Muscle of arm (tissue), 12 donors: Measurements from ENCODE around the gene MCOLN1. TPM values are rescaled to one million over a fixed set of nuclear protein-coding genes. Genes with fewer than 3 reads are reported as not detected.
"Not testable (repeated sequence)": the region's sequence is repeated elsewhere in the genome, so short reads cannot be mapped to it uniquely, and the experiment has no call there.

Experiments
- DNase-seq: peaks from one replicate; pipeline ENCODE4 v3.0.0-alpha.2; 2013
- polyA plus RNA-seq, 12 donors: library from polyadenylated mRNA; unstranded; fragments of 120-200 nt; gene quantifications; one replicate each; pipeline ENCODE4 v1.2.1, GENCODE V29; 2013; ENCODE audit not compliant: insufficient read length in 12 of 12

The MCOLN1 gene
- polyA plus RNA-seq, 12 donors, result 9.7 to 16.7 (median 10.8) TPM; not detected in 1

DNA sequence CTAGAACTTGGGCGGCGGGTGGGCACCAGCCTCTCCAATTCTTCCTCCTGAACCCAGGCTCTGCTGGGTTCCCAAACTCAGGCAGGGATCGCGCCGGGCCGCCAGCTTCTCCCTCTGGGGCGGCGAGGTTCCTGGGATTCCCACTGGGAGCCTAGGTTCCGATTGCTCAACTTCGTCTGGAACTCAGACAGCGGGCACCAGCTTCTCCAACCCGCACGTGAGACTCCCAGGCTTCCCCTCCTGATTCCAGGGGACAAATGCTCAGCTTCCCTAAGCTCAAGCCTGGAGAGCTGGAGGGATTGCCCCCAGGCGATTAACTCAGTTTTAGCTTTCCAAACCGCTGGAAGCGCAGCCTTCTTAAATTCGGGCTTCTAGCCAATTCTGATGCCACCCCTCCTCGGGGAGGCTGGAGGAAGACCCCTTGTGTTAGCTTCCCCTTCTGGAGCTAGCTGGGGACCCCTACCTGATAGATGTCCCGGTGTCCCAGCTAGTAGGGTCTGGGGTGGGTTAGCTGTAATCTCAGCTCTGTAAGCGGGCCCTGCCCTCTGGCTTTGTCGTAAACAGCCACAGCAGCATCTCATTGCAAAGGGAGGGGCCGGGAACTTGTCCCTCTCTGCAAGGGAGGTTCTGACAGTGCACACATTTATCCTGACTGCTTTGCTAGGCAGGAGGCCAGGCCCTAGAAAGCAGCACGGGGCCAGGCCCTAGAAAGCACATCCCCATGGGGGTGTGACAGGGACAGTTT lies 671 bp downstream of the MCOLN1 start:
- DNase-seq, result no peak

DNA sequence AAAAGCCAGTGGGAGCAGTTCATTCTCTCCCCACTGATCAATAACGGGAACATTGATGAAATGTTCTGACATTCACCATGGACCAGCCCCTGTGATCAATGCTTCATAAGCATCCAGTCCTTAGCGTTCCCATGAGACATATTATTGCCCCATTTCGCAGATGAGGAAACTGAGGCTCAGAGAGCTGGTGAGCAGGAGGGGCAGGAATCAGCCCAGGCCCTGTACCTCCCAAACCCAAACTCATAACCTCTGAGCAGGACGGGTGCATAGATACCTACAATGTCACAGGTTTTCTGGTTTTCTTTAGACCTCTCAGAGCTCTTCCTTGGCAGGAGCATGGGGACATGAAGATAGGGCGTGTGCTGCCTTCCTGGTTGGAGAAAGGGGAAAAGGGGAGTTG lies 2.1 kb downstream of the MCOLN1 start:
- no peak for DNase-seq

- DNase-seq, result no peak
Observed at GRCh38 chr19:7524992-7525739, 2.7 kb downstream of the MCOLN1 start.

GRCh38 chr19:7526059-7526929 lies 3.9 kb downstream of the MCOLN1 start:
- no peak for DNase-seq

- no peak for DNase-seq
Observed at GRCh38 chr19:7527516-7528191, 5.2 kb downstream of the MCOLN1 start.

- DNase-seq, result no peak
Observed at GRCh38 chr19:7528192-7528519, 5.7 kb downstream of the MCOLN1 start.

DNA sequence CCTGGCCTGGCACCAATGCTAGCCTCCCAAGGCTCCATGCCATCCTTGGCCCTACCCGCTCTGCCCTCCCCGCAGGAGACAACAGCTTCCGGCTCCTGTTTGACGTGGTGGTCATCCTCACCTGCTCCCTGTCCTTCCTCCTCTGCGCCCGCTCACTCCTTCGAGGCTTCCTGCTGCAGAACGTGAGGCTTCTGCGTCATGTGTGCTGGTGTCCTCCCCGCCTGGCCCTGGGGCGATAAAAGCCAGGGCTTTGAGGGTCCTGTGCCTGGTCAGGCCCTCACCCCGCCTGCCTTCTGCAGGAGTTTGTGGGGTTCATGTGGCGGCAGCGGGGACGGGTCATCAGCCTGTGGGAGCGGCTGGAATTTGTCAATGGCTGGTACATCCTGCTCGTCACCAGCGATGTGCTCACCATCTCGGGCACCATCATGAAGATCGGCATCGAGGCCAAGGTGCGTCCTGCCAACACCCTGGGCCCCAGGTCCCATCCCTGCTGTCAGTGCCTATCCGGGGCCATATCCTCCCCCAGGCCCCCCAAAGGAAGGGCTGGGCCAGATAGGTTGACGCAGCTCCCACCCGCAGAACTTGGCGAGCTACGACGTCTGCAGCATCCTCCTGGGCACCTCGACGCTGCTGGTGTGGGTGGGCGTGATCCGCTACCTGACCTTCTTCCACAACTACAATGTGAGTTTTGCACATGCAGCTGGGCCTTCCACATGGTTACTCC lies 6.3 kb downstream of the MCOLN1 start:
- no peak for DNase-seq

DNA sequence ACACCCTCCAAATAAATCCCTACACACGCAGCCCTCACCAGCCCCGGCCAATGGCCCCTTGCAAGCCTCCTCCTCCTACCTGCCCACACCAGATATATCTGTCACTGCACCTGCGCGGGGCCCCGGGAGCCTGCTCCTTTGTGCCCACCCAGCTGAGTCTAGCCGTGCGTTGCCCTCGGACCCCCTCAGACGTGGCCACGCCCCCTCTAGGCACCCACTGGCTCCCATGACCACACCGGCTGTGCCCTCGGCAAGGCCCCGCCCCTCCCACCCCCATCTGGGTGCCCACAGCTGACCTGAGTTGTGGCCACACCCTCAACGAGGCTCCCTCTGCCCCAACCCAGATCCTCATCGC lies 6.8 kb downstream of the MCOLN1 start:
- DNase-seq, result no peak

DNA sequence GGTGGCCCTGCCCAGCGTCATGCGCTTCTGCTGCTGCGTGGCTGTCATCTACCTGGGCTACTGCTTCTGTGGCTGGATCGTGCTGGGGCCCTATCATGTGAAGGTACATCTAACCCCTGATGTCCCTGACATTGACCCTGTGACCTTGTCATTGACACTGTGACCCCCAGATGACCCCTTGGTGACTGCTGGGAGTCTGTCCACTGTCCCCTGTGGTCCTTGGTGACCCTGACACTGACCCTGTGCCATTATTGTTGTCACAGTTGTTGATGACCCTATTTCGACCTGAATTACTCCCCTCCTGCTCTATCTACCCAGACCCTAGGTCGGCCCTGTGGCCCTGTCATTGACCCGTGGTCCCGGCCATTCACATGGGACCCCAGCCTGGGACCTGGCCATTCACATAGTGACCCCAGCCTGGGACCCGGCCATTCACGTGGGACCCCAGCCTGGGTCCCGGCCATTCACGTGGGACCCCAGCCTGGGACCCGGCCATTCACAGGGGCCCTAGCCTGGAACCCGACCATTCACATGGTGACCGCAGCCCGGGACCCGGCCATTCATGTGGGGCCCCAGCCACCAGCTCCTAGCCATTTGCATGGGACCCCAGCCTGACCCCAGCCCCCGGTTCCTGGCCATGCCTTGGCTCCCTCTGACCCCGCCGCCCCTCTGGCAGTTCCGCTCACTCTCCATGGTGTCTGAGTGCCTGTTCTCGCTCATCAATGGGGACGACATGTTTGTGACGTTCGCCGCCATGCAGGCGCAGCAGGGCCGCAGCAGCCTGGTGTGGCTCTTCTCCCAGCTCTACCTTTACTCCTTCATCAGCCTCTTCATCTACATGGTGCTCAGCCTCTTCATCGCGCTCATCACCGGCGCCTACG lies 7.4 kb downstream of the MCOLN1 start:
- DNase-seq, result no peak

DNA sequence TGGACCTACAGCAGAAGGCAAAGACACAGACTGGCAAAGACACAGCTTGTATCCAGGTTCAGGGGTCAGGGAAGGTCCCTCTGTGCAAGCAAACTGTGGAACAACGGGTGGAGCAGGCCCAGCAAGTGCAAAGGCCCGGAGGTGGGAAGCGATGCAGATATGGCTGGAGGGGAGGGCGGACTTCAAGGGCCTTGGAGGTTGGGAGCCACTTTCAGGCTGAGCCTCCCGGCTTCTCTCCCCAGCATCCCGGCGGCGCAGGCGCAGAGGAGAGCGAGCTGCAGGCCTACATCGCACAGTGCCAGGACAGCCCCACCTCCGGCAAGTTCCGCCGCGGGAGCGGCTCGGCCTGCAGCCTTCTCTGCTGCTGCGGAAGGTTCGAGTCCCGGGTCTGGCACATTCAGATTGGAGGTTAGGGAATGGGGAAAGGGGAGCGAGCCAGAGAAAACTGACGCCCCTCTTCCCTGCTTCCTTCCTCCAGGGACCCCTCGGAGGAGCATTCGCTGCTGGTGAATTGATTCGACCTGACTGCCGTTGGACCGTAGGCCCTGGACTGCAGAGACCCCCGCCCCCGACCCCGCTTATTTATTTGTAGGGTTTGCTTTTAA lies 11.0 kb downstream of the MCOLN1 start:
- peak; percentile 63 for DNase-seq

GRCh38 chr19:7533925-7534480 lies 11.6 kb downstream of the MCOLN1 start:
- peak; percentile 95 for DNase-seq

DNA sequence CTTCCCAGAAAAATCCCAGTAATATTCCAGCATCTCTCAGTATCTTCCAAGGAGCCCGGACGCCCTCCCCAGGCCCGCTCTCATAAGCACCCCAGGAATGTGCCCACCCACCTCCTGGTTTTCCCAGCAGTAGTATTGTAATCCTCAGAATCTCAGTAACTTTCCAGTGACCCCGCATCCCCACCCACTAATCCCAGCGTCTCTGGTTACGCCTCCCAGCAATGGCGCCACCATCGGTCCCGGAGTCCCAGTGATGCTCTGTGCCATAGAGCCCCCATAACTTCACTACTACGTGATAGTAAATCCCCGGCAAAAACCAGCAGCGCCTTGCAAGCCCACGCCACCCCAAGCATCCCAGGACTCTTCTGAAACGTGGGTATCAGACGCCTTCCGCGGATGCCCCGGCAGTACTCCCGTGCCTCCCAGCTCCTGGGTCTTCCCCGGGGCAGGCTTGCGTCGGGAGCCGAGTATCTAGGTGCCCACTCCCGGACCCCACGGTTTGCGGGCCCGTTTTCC lies 12.2 kb downstream of the MCOLN1 start:
- DNase-seq, result peak; percentile 88

DNA sequence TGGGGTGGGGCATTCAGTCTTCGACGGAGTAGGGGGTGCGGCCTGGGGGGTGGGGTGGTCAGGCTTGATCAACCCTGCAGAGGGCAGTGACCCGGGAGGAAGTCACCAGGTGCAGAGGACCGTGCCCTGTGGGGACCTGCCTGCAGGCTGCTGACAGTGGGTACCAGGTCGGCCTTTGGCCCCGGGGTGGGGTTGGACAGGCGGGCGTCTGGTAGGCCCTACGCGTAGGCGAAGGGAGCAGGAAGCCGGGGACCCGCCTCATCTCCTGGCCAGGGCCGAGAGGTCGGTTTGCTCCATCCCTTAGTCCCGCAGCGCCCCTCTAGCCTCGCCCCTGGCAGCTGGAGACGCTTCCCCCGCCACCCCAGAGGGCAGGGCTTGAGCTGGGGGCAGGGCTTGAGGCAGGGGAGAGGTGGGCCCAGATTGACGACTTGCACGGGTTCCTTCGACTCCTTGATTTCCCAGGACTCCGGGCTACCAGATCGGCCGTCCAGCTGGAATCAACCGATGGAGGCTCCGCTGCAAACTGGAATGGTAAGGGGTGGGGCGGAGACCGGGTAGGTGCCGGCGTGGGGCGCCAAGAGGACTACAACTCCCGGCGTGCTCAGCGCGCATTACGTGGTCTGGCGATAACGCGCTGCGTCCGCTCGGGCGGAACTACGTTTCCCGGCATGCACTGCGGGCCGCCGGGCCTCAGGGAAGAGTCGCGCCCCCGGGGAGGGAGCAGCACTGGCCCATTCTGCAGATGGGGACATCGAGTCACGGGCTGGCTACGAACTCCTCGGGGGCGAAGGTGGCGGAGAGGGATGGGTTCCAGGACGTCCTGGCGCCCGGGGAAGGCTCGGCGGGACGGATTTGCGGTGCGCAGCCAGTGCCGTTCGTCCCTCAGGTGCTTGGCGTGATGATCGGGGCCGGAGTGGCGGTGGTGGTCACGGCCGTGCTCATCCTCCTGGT lies 12.9 kb downstream of the MCOLN1 start, which contains the start of gene PNPLA6:
Gene PNPLA6 (plus strand): TSS at position 671 of the 951 bp plus-strand sequence. CDS start 72 bp downstream, at position 743.
- peak; percentile 98 for DNase-seq

- DNase-seq, result no peak
Observed at GRCh38 chr19:7535998-7536695, 13.7 kb downstream of the MCOLN1 start.

DNA sequence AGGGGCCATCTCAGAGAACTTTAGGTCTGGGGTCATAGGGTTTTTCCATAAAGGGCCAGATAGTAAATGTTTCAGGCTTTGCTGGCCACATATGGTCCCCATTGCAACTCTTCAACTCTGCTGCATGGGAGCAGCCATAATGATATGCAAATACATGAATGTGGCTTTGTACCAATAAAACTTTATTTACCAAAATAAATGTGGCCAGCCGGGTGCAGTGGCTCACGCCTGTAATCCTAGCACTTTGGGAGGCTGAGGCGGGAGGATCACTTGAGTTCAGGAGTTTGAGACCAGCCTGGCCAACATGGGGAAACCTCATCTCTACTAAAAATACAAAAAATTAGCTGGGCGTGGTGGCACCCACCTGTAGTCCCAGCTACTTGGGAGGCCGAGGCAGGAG lies 16.6 kb downstream of the MCOLN1 start:
- not testable (repeated sequence) for DNase-seq

DNA sequence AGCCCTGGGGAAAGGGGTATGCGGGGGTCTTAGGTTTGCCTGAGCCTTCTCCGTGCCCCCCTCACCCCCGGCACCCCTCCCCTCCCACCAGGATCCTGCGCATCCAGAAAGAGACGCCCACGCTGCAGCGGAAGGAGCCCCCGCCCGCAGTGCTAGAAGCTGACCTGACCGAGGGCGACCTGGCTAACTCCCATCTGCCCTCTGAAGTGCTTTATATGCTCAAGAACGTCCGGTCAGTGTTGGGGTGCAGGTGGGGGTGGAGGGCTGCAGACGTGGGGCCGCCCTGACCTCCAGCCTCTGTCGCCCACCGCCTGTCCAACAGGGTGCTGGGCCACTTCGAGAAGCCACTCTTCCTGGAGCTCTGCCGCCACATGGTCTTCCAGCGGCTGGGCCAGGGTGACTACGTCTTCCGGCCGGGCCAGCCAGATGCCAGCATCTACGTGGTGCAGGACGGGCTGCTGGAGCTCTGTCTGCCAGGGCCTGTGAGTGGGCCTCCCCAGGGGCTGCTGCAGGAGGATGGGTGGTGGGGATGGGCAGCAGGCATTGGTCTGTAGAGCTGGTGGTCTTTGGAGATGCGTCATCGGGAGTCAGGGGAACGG lies 17.5 kb downstream of the MCOLN1 start:
- no peak for DNase-seq
